ENCODE data around the gene SLX4IP. TPM values are rescaled to one million over a fixed set of nuclear protein-coding genes. Genes with fewer than 3 reads are reported as not detected.
"Not testable (repeated sequence)": the region's sequence is repeated elsewhere in the genome, so short reads cannot be mapped to it uniquely, and the experiment has no call there.

SLX4IP gene
- total RNA-seq, 4 donors from 2014 or later, result 3.4 to 6.3 (median 3.9) TPM

DNA sequence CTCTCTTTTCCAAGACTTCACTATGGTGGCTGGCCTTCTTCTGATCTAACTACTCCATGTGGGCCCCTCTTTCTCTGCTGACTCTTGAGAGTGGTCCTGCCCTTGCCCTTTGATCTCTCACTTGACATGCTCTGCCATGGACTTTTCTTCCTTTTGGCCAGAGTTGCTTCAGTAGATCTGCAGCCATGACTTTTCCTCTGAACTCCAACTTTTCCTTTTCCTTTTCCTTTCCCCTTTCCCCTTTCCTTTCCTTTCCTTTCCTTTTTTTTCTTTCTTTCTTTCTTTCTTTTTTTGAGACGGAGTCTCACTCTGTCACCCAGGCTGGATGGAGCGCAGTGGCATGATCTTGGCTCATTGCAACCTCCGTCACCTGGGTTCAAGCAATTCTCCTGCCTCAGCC is 150.2 kb downstream of the SLX4IP start:
- Histone ChIP-seq H3K4me3 (no peak overlapping the region), H3K4me1 (peaks cover 0 to 21% (median 4%) of the 10 kb centered on the region in 3 donors), H3K27ac (no peak overlapping the region), H3K27me3 (no peaks in the 10 kb centered on the region), H3K9me3 (no peaks in the 10 kb centered on the region), H3K36me3 (no peaks in the 10 kb centered on the region)
- intact Hi-C loops (cut with DNase I), result no loop called here
- DNase-seq, result no peak
- TF ChIP-seq, protein P1, sequence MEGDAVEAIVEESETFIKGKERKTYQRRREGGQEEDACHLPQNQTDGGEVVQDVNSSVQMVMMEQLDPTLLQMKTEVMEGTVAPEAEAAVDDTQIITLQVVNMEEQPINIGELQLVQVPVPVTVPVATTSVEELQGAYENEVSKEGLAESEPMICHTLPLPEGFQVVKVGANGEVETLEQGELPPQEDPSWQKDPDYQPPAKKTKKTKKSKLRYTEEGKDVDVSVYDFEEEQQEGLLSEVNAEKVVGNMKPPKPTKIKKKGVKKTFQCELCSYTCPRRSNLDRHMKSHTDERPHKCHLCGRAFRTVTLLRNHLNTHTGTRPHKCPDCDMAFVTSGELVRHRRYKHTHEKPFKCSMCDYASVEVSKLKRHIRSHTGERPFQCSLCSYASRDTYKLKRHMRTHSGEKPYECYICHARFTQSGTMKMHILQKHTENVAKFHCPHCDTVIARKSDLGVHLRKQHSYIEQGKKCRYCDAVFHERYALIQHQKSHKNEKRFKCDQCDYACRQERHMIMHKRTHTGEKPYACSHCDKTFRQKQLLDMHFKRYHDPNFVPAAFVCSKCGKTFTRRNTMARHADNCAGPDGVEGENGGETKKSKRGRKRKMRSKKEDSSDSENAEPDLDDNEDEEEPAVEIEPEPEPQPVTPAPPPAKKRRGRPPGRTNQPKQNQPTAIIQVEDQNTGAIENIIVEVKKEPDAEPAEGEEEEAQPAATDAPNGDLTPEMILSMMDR (IDR thresholded peaks at IDR 0.05), result no peak
- TF ChIP-seq POLR2A (IDR thresholded peaks at IDR 0.05), result no peak
- WGBS, 2 donors, result 98 to 100% methylated on average over 1 to 3 of the region's 3 CpGs

DNA sequence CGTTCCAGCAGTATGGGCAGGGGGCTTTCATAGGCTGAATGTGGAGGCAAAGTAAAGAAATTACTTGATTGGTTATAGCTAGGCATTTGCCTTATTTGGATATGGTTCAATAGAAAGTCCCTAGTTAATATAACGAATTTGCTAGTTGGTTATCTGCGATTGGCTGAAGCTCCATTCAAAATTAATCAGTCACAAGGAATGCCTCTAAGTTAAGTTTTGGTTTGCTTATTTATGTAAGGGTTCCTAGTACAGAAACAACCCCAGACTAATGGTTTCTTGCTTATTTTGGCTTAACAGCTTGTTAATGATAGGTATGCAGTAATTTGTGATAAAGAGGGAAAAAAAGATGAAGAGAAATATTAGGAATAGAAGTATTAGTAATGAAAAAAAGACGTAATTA is 151.2 kb downstream of the SLX4IP start:
- intact Hi-C loops (cut with DNase I), result no loop called here
- WGBS, 2 donors, result 86 to 94% methylated on average over 4 of the region's 4 CpGs
- no peak for DNase-seq

DNA sequence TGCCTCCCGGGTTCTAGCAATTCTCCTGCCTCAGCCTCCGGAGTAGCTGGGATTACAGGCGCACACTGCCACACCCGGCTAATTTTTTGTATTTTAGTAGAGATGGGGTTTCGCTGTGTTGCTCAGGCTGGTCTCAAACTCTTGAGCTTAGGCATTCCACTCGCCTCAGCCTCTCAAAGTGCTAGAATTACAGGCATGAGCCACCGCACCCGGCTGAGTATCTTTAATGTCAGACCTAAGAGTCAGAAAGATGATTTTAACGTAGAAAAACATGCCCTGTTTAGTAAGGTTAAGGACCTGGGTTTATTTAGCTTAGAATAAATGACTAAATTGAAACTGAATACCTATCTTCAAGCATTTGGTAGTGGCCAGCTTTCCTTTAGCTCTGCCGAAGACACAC is 155.3 kb downstream of the SLX4IP start:
- DNase-seq, H3K36me3 ChIP-seq, H3K27me3 ChIP-seq, H3K4me3 ChIP-seq, H3K9me3 ChIP-seq: not testable (repeated sequence)
- intact Hi-C loops (cut with DNase I), result loop anchor here (10.0 kb wide), 1 partner anchor 74 kb away; no protein-coding TSS in a partner anchor
- peaks cover 24 to 64% (median 42%) of the 10 kb centered on the region in 3 donors for H3K4me1 ChIP-seq
- WGBS, 2 donors, result 43 to 66% methylated on average over 8 to 10 of the region's 10 CpGs
- H3K27ac ChIP-seq, result peak overlapping the region; percentile 76 to 93 (median 83)

More for the DNA sequence above, 151.2 kb downstream of the SLX4IP start:
- H3K27ac ChIP-seq, result no peak overlapping the region
- TF ChIP-seq POLR2A (IDR thresholded peaks at IDR 0.05), result no peak
- TF ChIP-seq, protein P1 (IDR thresholded peaks at IDR 0.05), result no peak
- no peaks in the 10 kb centered on the region for H3K36me3 ChIP-seq
- H3K4me3 ChIP-seq, result no peak overlapping the region
- no peaks in the 10 kb centered on the region for H3K27me3 ChIP-seq
- no peaks in the 10 kb centered on the region for H3K9me3 ChIP-seq
- H3K4me1 ChIP-seq, result peaks cover 4 to 22% (median 11%) of the 10 kb centered on the region in 3 donors

DNA sequence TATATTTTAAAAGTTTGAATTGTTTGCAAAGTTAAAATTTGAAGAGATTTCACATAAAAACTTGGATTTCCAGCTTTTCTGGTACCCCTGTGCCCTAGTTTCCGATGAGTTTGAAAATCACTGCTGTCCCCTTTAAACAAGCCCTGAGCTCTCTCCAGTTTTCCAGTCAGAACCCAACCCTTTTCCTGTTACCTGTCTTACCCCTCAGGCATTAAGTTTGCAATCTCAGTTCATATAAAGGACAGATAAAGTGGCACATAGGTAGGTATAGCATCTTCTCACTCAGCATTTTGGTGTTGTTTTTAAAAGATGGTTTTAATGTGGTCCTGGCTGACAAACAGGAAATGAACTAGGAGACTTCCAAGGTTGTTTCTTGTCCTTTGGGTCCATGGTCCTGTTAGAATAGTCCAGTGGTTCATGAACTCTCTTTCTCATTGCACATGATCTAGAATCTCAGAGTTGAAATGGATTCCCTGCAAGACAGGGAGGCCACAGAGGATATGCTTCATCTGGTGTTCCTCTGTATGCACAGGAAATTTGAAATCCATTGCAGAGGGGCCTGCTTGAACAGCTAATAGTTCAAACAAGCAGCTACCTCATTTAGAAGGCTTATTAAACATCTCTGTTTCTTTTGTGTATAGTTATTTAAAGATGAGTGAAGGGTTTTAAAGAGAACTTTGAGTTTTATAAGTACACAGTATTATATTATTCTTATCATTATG is 156.0 kb downstream of the SLX4IP start:
- H3K27me3 ChIP-seq, result no peaks in the 10 kb centered on the region
- peaks cover 31 to 71% (median 48%) of the 10 kb centered on the region in 3 donors for H3K4me1 ChIP-seq
- peak overlapping the region; percentile 76 to 93 (median 83) for H3K27ac ChIP-seq
- intact Hi-C loops (cut with DNase I), result loop anchor here (10.0 kb wide), 1 partner anchor 74 kb away; no protein-coding TSS in a partner anchor
- no peak overlapping the region for H3K4me3 ChIP-seq
- no peaks in the 10 kb centered on the region for H3K9me3 ChIP-seq
- H3K36me3 ChIP-seq, result no peaks in the 10 kb centered on the region
- DNase-seq, result no peak
- no peak for TF ChIP-seq POLR2A (IDR thresholded peaks at IDR 0.05)
- TF ChIP-seq, protein P1 (IDR thresholded peaks at IDR 0.05), result no peak
- 52 to 64% methylated on average over 1 of the region's 1 CpG for WGBS, 2 donors

DNA sequence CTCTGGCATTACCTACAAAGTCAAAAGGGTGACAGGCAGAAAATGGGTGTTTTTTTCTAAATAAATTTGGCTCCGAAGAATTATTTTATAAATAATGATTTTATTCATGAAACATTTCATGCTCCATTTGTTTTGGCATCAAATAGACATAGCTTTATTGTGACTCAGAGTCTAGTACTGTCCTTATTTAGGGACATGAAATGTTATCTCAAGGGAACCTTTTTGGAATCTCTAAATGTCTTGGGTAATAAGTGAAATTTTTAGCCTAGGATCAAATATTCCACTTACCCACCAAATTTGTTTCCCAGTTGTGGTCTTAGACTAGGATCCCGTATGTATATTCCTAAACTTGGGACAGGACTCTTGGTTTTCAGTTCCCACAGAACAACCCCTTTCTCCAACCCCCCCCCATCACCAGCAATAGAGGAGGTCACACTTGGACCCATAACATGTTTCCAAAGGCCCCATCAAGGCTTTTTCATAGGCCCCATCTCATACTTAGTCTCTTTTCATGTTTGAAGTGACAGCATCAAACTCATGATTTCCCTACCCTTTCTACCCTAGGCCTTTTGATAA is 156.9 kb downstream of the SLX4IP start:
- TF ChIP-seq POLR2A (IDR thresholded peaks at IDR 0.05), result no peak
- TF ChIP-seq, protein P1 (IDR thresholded peaks at IDR 0.05), result no peak
- Histone ChIP-seq H3K4me1 (peaks cover 37 to 80% (median 52%) of the 10 kb centered on the region in 3 donors), H3K4me3 (no peak overlapping the region), H3K36me3 (no peaks in the 10 kb centered on the region), H3K9me3 (no peaks in the 10 kb centered on the region), H3K27ac (peak overlapping the region; percentile 76 to 93 (median 83)), H3K27me3 (no peaks in the 10 kb centered on the region)
- intact Hi-C loops (cut with DNase I), result loop anchor here (10.0 kb wide), 1 partner anchor 73 kb away; no protein-coding TSS in a partner anchor
- DNase-seq, result no peak
- WGBS, 2 donors, result 38 to 45% methylated on average over 2 of the region's 2 CpGs

Data from esophagus squamous epithelium (tissue), 5 donors.